GM23248 (cell line): Measurements from ENCODE around the gene ZEB1. TPM values are rescaled to one million over a fixed set of nuclear protein-coding genes. Genes with fewer than 3 reads are reported as not detected.
A peak's percentile ranks its signal among the peaks of the same experiment; 100 is the strongest.

Experiments used
- DNase-seq: peaks from one replicate; pipeline ENCODE4 v3.0.0-alpha.2; 2015
- H2AFZ ChIP-seq: fragments of 200-600 bp; sonication (generic); 2 replicates; pipeline ENCODE4 v1.6.1; 2016; ENCODE audit warnings: antibody characterized with exemption
- H3F3A ChIP-seq: fragments of 200-600 bp; sonication (generic); 2 replicates; pipeline ENCODE4 v1.6.1; 2016; ENCODE audit warnings: mild to moderate bottlenecking, antibody characterized with exemption, mixed run types; ENCODE audit not compliant: insufficient read depth
- H3K27ac ChIP-seq: fragments of 200-600 bp; sonication (generic); 2 replicates; pipeline ENCODE4 v1.5.1; 2016; ENCODE audit warnings: mild to moderate bottlenecking
- H3K27me3 ChIP-seq: fragments of 200-600 bp; sonication (generic); replicated peaks from 2 replicates; pipeline ENCODE4 v1.6.1; 2016; ENCODE audit warnings: mild to moderate bottlenecking; ENCODE audit not compliant: insufficient read depth
- H3K36me3 ChIP-seq: fragments of 200-600 bp; sonication (generic); 2 replicates; pipeline ENCODE4 v1.6.1; 2016; ENCODE audit warnings: low read depth, mild to moderate bottlenecking
- H3K4me1 ChIP-seq: fragments of 200-600 bp; sonication (generic); 2 replicates; pipeline ENCODE4 v1.6.1; 2016; ENCODE audit warnings: mild to moderate bottlenecking; ENCODE audit not compliant: insufficient read depth
- H3K4me2 ChIP-seq: fragments of 200-600 bp; sonication (generic); one replicate; pipeline ENCODE4 v1.6.1; 2016; ENCODE audit warnings: mild to moderate bottlenecking; ENCODE audit not compliant: unreplicated experiment
- H3K4me3 ChIP-seq: fragments of 200-600 bp; sonication (generic); 2 replicates; pipeline ENCODE4 v1.5.1; 2016; ENCODE audit warnings: mild to moderate bottlenecking
- H3K79me2 ChIP-seq: fragments of 200-600 bp; sonication (generic); 2 replicates; pipeline ENCODE4 v1.6.1; 2016; ENCODE audit warnings: mild to moderate bottlenecking; ENCODE audit not compliant: insufficient read depth
- H3K9ac ChIP-seq: fragments of 200-600 bp; sonication (generic); 2 replicates; pipeline ENCODE4 v1.6.1; 2016; ENCODE audit warnings: mild to moderate bottlenecking
- H3K9me2 ChIP-seq: fragments of 200-600 bp; sonication (generic); 2 replicates; pipeline ENCODE4 v1.6.1; 2016; ENCODE audit warnings: mixed run types, mild to moderate bottlenecking, moderate library complexity; ENCODE audit not compliant: insufficient read depth
- H3K9me3 ChIP-seq: fragments of 200-600 bp; sonication (generic); one replicate; pipeline ENCODE4 v1.6.1; 2017; ENCODE audit warnings: low read depth
- H4K20me1 ChIP-seq: fragments of 200-600 bp; sonication (generic); 2 replicates; pipeline ENCODE4 v1.6.0; 2016; ENCODE audit not compliant: insufficient read depth
- EZH2 ChIP-seq: fragments of 200-600 bp; sonication (generic); IDR thresholded peaks from 2 replicates; pipeline ENCODE4 v1.6.1; 2018; ENCODE audit warnings: antibody characterized with exemption, mild to moderate bottlenecking; ENCODE audit not compliant: insufficient read depth, poor library complexity, severe bottlenecking
- EZH2phosphoT487 ChIP-seq: fragments of 200-600 bp; sonication (generic); IDR thresholded peaks from 2 replicates; pipeline ENCODE4 v1.6.1; 2018; ENCODE audit warnings: antibody characterized with exemption, moderate library complexity, mild to moderate bottlenecking, low read depth; ENCODE audit not compliant: insufficient read depth
- WGBS, 2 experiments: methylation state at CpG; one replicate each; pipeline ENCODE4 v1.1.6; 2015 to 2017; ENCODE audit warnings: low lambda C conversion rate in 2 of 2, low coverage in 1 of 2; ENCODE audit errors: missing lambda C conversion rate in 2 of 2; 5-methylcytosine and 5-hydroxymethylcytosine counted together
- in situ Hi-C: fragments of 300-500 bp; cut with MboI; formaldehyde crosslinking; loops from 2 replicates; pipeline ENCODE4 v1.15.0; 2020
- polyA plus RNA-seq: library from polyadenylated mRNA; unstranded; fragments of >200 nt; fragmentation: Nextera tagmentation; extraction: Ambion mirVana; gene quantifications from 2 replicates; pipeline ENCODE4 v1.2.1, GENCODE V29; 2016
- total RNA-seq: library from RNA; depleted of rRNA; stranded (reverse); fragments of >200 nt; shearing (Covaris generic); gene quantifications from 2 replicates; pipeline ENCODE4 v1.2.3, GENCODE V29; 2014

Gene ZEB1
- total and polyA plus RNA-seq, 2 experiments from 2014 or later, result 62.0 to 69.8 TPM

- H2AFZ ChIP-seq, result no peak overlapping the region
- peak; percentile 95 for DNase-seq
- no peak for TF ChIP-seq EZH2
- TF ChIP-seq EZH2phosphoT487, result no peak
- no peaks in the 10 kb centered on the region for H3K9me3 ChIP-seq
- in situ Hi-C loops, result no loop called here
- peaks cover 37% of the 10 kb centered on the region for H3F3A ChIP-seq
- peak overlapping the region; percentile 79 for H3K27ac ChIP-seq
- H3K4me1 ChIP-seq, result peaks cover 40% of the 10 kb centered on the region
- H3K79me2 ChIP-seq, result peaks cover 49% of the 10 kb centered on the region
- H3K27me3 ChIP-seq, result no peaks in the 10 kb centered on the region
- 11 to 14% methylated on average over 4 of the region's 4 CpGs for WGBS, 2 experiments
- peak overlapping the region; percentile 40 for H3K4me3 ChIP-seq
- no peaks in the 10 kb centered on the region for H3K9me2 ChIP-seq
- H3K9ac ChIP-seq, result peak overlapping the region; percentile 35
- H3K4me2 ChIP-seq, result peak overlapping the region; percentile 45
- H4K20me1 ChIP-seq, result no peaks in the 10 kb centered on the region
- no peaks in the 10 kb centered on the region for H3K36me3 ChIP-seq
These were observed 3.6 kb upstream of the ZEB1 start for GRCh38 chr10:31315453-31315852.

DNA sequence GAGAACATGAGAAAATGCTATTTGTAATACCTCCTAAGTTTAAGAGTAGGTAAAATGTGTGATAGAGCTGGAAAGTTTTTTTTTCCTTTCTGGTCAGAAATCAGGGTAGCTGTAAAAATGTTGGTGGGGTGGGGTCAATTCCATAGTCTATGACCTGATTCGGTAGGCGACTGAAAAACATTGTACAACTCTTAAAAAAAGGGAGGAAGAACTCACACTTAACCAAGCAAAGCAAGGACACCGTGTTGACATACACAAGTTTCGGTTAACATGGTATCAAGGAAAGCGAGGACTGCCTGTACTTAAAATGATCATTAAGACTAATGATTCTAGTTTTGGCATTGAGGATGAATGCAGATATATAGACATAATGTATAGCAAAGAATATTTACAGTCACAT is 1.8 kb upstream of the ZEB1 start:
- H3F3A ChIP-seq, result peaks cover 51% of the 10 kb centered on the region
- no peak overlapping the region for H3K4me3 ChIP-seq
- in situ Hi-C loops, result no loop called here
- WGBS, 2 experiments, result 96 to 97% methylated on average over 5 of the region's 5 CpGs
- H4K20me1 ChIP-seq, result no peaks in the 10 kb centered on the region; the same call in 1 of the 2 replicates
- H3K4me1 ChIP-seq, result peaks cover 44% of the 10 kb centered on the region
- H3K9me3 ChIP-seq, result no peaks in the 10 kb centered on the region
- no peaks in the 10 kb centered on the region for H3K27me3 ChIP-seq
- TF ChIP-seq EZH2, result no peak
- no peak for TF ChIP-seq EZH2phosphoT487
- H3K4me2 ChIP-seq, result no peak overlapping the region
- H3K9ac ChIP-seq, result no peak overlapping the region
- no peaks in the 10 kb centered on the region for H3K9me2 ChIP-seq
- peak overlapping the region; percentile 72; the same call in 1 of the 2 replicates for H3K27ac ChIP-seq
- peaks cover 65% of the 10 kb centered on the region for H3K79me2 ChIP-seq
- no peak for DNase-seq
- H2AFZ ChIP-seq, result no peak overlapping the region
- H3K36me3 ChIP-seq, result no peaks in the 10 kb centered on the region

DNA sequence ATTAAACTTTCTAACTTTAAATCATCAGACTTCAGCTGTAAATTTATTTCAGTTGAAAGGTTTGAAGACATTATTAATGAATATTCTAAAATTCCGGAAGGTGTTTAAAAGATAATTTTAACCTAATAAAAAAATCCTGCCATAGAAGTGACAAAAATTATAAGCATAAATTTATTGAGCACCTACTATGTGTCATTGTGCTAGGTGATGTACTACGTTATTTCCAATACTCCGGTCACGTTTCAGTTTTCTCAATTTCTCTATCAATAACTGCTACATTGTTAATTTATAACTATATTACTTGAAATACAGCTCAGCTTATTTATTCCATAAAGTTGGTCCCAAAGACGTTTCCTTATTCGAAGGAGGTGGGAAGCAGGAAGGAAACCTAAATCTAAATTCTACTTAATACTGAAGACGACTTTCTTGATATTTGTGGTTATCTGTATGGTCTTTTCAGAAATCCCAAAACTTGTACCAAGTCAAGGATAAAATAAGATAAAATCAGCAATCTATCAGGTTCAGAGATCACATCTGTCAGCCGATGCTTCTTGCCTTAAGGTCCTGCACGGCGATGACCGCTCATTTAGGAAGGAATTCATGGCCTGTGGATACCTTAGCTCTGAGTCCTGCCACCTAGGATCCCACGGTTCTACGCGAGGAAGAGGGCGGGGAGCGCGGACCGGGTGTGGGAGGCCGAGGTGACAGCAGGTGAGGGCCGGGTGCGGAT is 1.2 kb upstream of the ZEB1 start:
- no peaks in the 10 kb centered on the region for H3K9me2 ChIP-seq
- in situ Hi-C loops, result no loop called here
- peak overlapping the region; percentile 75 for H3K4me2 ChIP-seq
- H2AFZ ChIP-seq, result peak overlapping the region; percentile 78
- DNase-seq, result no peak
- H3K9ac ChIP-seq, result peak overlapping the region; percentile 82
- H3F3A ChIP-seq, result peaks cover 57% of the 10 kb centered on the region
- peak overlapping the region; percentile 92 for H3K4me3 ChIP-seq
- H3K79me2 ChIP-seq, result peaks cover 69% of the 10 kb centered on the region
- WGBS, 2 experiments, result 44 to 52% methylated on average over 21 of the region's 21 CpGs
- H4K20me1 ChIP-seq, result peaks cover 3% of the 10 kb centered on the region; the same call in 1 of the 2 replicates
- H3K36me3 ChIP-seq, result no peaks in the 10 kb centered on the region
- TF ChIP-seq EZH2phosphoT487 (no peak), EZH2 (no peak)
- no peaks in the 10 kb centered on the region for H3K27me3 ChIP-seq
- peaks cover 51% of the 10 kb centered on the region for H3K4me1 ChIP-seq
- H3K9me3 ChIP-seq, result no peaks in the 10 kb centered on the region
- H3K27ac ChIP-seq, result peak overlapping the region; percentile 72

- Histone ChIP-seq H3K9ac (peak overlapping the region; percentile 82), H3K9me2 (no peaks in the 10 kb centered on the region), H3K4me2 (peak overlapping the region; percentile 75), H3K4me3 (peak overlapping the region; percentile 92), H3K36me3 (no peaks in the 10 kb centered on the region), H3K79me2 (peaks cover 73% of the 10 kb centered on the region), H3K4me1 (peaks cover 57% of the 10 kb centered on the region), H3K27me3 (no peaks in the 10 kb centered on the region), H3K9me3 (no peaks in the 10 kb centered on the region), H3F3A (peaks cover 60% of the 10 kb centered on the region), H3K27ac (peak overlapping the region; percentile 72), H2AFZ (peak overlapping the region; percentile 78), H4K20me1 (peaks cover 4% of the 10 kb centered on the region; the same call in 1 of the 2 replicates)
- in situ Hi-C loops, result no loop called here
- no peak for TF ChIP-seq EZH2phosphoT487
- DNase-seq, result peak; percentile 83
- WGBS, 2 experiments, result 4 to 6% methylated on average over 29 to 31 of the region's 32 CpGs
These were observed 598 bp upstream of the ZEB1 start for GRCh38 chr10:31318382-31318853.
